ENCODE measurements around the gene EIF5. TPM values are rescaled to one million over a fixed set of nuclear protein-coding genes. Genes with fewer than 3 reads are reported as not detected.
A peak's percentile ranks its signal among the peaks of the same experiment; 100 is the strongest.

Gene EIF5
- total and polyA plus RNA-seq, 10 donors = 31.9 to 261 (median 202) TPM

DNA sequence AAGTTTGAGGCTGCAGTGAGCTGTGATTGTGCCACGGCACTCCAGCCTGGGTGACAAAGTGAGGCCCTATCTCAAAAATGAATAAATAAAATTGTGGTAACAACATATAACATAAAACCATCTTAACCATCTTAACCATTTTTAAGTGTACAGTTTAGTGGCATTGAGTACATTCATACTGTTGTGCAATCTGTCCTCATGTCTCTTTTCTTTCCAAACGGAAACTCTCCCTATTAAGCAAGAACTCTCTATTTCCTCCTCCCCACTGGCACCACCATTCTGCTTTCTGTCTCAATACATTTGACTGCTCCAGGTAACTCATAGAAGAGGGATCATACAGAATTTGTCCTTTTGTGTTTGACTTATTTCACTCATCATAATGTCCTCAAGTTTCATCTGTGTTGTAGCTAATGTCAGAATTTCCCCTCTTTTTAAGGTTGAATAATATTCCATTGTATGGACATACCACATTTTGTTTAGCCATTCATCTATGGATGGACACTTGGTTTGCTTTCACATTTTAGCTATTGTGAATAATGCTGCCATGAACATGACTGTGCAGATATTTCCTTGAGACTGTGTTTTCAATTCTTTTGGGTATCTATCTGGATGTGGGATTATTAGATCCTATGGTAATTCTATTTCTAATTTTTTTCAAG is 46.8 kb downstream of the EIF5 start:
- Histone ChIP-seq H3K4me1 (peaks cover 6 to 15% (median 8%) of the 10 kb centered on the region in 6 donors), H3K4me3 (no peak overlapping the region), H3K9me3 (no peaks in the 10 kb centered on the region), H3K27ac (no peak overlapping the region), H3K27me3 (replicated peaks in 1 of 7) (no peaks in the 10 kb centered on the region), H3K36me3 (no peaks in the 10 kb centered on the region)
- DNase-seq = no peak
- intact Hi-C loops (cut with DNase I; ENCODE audit: low total_unique reads) = no loop called here
- WGBS, 5 donors = 0 to 19% (median 11%) methylated on average over 2 of the region's 2 CpGs
- TF ChIP-seq, protein P1, sequence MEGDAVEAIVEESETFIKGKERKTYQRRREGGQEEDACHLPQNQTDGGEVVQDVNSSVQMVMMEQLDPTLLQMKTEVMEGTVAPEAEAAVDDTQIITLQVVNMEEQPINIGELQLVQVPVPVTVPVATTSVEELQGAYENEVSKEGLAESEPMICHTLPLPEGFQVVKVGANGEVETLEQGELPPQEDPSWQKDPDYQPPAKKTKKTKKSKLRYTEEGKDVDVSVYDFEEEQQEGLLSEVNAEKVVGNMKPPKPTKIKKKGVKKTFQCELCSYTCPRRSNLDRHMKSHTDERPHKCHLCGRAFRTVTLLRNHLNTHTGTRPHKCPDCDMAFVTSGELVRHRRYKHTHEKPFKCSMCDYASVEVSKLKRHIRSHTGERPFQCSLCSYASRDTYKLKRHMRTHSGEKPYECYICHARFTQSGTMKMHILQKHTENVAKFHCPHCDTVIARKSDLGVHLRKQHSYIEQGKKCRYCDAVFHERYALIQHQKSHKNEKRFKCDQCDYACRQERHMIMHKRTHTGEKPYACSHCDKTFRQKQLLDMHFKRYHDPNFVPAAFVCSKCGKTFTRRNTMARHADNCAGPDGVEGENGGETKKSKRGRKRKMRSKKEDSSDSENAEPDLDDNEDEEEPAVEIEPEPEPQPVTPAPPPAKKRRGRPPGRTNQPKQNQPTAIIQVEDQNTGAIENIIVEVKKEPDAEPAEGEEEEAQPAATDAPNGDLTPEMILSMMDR (IDR thresholded peaks at IDR 0.05 in 8 of 11, conservative IDR thresholded peaks at IDR 0.05 in 3 of 11) = no peak
- TF ChIP-seq POLR2AphosphoS5 (IDR thresholded peaks at IDR 0.05) = no peak
- no peak for TF ChIP-seq POLR2A (IDR thresholded peaks at IDR 0.05)

DNA sequence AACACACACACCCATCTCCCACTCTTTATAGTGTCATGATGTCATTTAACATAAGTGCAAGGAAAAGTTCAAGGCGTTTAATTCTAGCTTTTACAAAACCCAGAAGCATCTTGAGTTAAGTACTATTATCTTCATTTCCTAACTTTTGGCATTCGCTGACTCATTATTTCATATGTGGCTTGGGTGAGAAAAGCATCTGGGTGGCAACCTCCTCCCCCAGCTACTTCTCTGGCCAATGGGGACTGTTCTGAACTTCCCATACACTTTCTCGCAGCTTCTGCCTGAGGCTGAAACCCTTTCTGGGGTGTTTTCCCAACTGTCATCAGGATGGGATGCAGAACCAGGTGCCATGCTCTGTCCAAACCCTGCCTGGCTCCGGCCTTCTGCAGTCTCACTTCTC is 48.3 kb downstream of the EIF5 start:
- intact Hi-C loops (cut with DNase I; ENCODE audit: low total_unique reads) = no loop called here
- TF ChIP-seq, protein P1 (IDR thresholded peaks at IDR 0.05 in 8 of 11, conservative IDR thresholded peaks at IDR 0.05 in 3 of 11) = no peak
- 41 to 55% (median 49%) methylated on average over 4 of the region's 4 CpGs for WGBS, 5 donors
- Histone ChIP-seq H3K36me3 (no peaks in the 10 kb centered on the region), H3K4me1 (peaks cover 16 to 29% (median 18%) of the 10 kb centered on the region in 6 donors), H3K27me3 (replicated peaks in 1 of 7) (no peaks in the 10 kb centered on the region), H3K27ac (no peak overlapping the region), H3K4me3 (no peak overlapping the region), H3K9me3 (no peaks in the 10 kb centered on the region)
- DNase-seq = no peak

DNA sequence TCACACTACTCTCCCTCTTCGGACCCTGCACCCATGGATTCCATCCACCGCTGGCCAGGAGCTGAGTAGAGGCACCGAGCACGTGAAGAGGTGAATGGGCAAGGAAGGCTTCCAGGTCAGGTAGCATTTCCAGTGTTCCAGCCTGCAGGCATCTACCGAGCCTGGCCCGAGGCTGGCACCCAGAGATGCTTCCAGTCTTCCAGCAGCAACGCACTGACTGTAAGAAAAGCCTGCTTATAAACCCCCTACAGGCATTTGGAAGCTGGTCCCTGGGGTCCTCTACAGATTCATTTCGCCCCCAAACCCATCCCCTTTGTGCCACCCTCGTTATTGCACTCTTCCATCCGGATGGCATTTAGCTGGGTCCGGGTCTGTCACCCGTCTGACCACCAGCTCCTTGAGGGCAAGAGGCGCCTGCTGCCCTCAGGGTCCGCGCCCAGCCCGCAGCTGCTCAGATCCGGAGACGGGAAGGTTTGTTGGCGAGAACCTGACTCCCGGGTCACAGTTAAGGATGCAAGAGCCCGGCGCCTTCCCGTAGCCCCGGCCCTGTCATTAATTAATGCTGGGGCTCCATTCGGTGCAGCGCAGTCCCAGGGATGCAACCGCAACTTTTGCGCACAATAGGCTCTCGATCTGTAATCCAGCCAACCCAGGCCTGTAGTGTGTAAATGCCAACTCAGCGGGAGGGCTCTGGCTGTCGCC is 50.6 kb downstream of the EIF5 start:
- 9 to 12% (median 10%) methylated on average over 27 to 31 of the region's 31 CpGs for WGBS, 5 donors
- peaks cover 31 to 49% (median 35%) of the 10 kb centered on the region in 6 donors for H3K4me1 ChIP-seq

More for the DNA sequence above, 50.6 kb downstream of the EIF5 start:
- TF ChIP-seq POLR2A (IDR thresholded peaks at IDR 0.05) (no peak), POLR2AphosphoS5 (IDR thresholded peaks at IDR 0.05) (no peak)
- TF ChIP-seq, protein P1 (IDR thresholded peaks at IDR 0.05 in 8 of 11, conservative IDR thresholded peaks at IDR 0.05 in 3 of 11) = no peak
- Histone ChIP-seq H3K9me3 (no peaks in the 10 kb centered on the region), H3K4me3 (peak overlapping the region; percentile 75 to 94 (median 88)), H3K27me3 (replicated peaks in 1 of 7) (no peaks in the 10 kb centered on the region), H3K36me3 (no peaks in the 10 kb centered on the region), H3K27ac (peak overlapping the region; percentile 94 to 100 (median 99))
- DNase-seq = no peak
- intact Hi-C loops (cut with DNase I; ENCODE audit: low total_unique reads) = no loop called here
